Measurements from ENCODE around the gene PRKAR1B.

PRKAR1B gene

GRCh38 chr7:742791-743190 is 15.7 kb upstream of the PRKAR1B start:
- no peaks in the 10 kb centered on the region for H3K9me3 ChIP-seq
- no peak overlapping the region for H3K27ac ChIP-seq
- H3K4me2 ChIP-seq, result no peak overlapping the region
- no peak overlapping the region for H3K9ac ChIP-seq
- no peaks in the 10 kb centered on the region for H3K27me3 ChIP-seq
- no peak overlapping the region for H3K4me3 ChIP-seq
- peaks cover 73% of the 10 kb centered on the region for H3K36me3 ChIP-seq
- no peaks in the 10 kb centered on the region for H3K4me1 ChIP-seq
- TF ChIP-seq Cebpa-rat (IDR thresholded peaks at IDR 0.05), result no peak
- peaks cover 38% of the 10 kb centered on the region for H4K20me1 ChIP-seq

DNA sequence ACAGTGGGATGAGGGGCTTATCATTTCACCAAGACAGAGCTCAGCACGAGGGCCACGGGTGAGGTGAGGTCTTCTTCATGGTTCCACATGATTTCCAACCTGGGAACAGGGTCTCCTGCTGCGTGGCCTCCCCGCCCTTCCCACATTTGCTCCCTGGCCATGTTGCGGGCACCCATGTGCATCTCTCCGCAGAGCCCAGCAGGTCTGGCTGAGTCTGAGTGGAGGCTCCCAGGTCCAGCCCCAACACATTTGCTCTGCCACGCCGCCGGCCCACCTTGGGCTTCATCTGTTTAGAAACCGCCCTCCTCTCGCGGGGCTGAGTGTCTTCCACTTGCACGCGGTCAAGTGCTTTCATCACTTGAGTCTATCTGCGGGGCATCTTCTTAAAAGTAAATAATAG is 14.8 kb upstream of the PRKAR1B start:
- Histone ChIP-seq H3K27me3 (no peaks in the 10 kb centered on the region), H4K20me1 (peaks cover 42% of the 10 kb centered on the region), H3K9ac (no peak overlapping the region), H3K4me3 (no peak overlapping the region), H3K36me3 (peaks cover 72% of the 10 kb centered on the region), H3K9me3 (no peaks in the 10 kb centered on the region), H3K4me1 (peaks cover 1% of the 10 kb centered on the region), H3K27ac (no peak overlapping the region), H3K4me2 (no peak overlapping the region)
- no peak for TF ChIP-seq Cebpa-rat (IDR thresholded peaks at IDR 0.05)

- Histone ChIP-seq H3K27ac (no peak overlapping the region), H4K20me1 (peaks cover 44% of the 10 kb centered on the region), H3K4me3 (no peak overlapping the region), H3K27me3 (no peaks in the 10 kb centered on the region), H3K36me3 (peaks cover 70% of the 10 kb centered on the region), H3K9ac (no peak overlapping the region), H3K4me2 (no peak overlapping the region), H3K4me1 (peaks cover 8% of the 10 kb centered on the region), H3K9me3 (no peaks in the 10 kb centered on the region)
- TF ChIP-seq Cebpa-rat (IDR thresholded peaks at IDR 0.05), result no peak
These were observed 14.2 kb upstream of the PRKAR1B start for GRCh38 chr7:741191-741671.

GRCh38 chr7:739983-740942 is 13.2 kb upstream of the PRKAR1B start:
- Histone ChIP-seq H4K20me1 (peaks cover 46% of the 10 kb centered on the region), H3K9me3 (peaks cover 5% of the 10 kb centered on the region), H3K36me3 (peaks cover 69% of the 10 kb centered on the region), H3K9ac (no peak overlapping the region), H3K27me3 (no peaks in the 10 kb centered on the region), H3K4me3 (no peak overlapping the region), H3K27ac (no peak overlapping the region; the same call in 1 of the 2 replicates), H3K4me1 (peaks cover 9% of the 10 kb centered on the region), H3K4me2 (no peak overlapping the region)
- TF ChIP-seq Cebpa-rat (IDR thresholded peaks at IDR 0.05), result no peak

DNA sequence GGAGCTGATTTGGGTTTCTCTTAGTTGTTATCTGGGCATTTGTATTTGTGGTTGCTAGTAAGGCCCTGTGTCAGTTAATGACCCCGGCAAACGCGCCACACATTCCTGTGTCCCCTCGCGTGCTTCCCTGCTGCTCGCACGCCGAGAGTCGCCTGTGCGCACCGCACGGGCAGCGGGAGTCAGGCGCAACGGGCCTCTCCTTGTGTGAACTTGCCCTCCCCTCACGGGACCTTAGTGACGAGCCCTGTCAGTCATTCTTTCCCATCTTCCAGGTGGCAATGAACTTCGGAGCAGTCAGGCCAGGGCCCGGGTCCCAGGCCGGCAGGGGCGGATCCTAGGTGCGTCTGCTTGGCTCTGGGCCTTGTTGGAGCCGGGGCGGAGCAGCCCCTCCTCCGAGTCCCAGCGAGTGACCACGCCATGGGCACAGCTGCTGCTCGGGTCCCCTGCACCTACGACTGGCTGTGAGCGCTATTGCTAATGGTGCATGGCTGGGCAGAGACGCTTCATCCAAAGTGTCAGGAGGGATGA is 12.4 kb upstream of the PRKAR1B start:
- peaks cover 69% of the 10 kb centered on the region for H3K36me3 ChIP-seq
- no peak overlapping the region for H3K4me3 ChIP-seq
- H3K9me3 ChIP-seq, result peaks cover 13% of the 10 kb centered on the region
- TF ChIP-seq Cebpa-rat (IDR thresholded peaks at IDR 0.05), result no peak
- H3K4me1 ChIP-seq, result peaks cover 9% of the 10 kb centered on the region
- no peaks in the 10 kb centered on the region for H3K27me3 ChIP-seq
- H4K20me1 ChIP-seq, result peaks cover 46% of the 10 kb centered on the region
- no peak overlapping the region; the same call in 1 of the 2 replicates for H3K27ac ChIP-seq
- H3K4me2 ChIP-seq, result no peak overlapping the region
- no peak overlapping the region for H3K9ac ChIP-seq

DNA sequence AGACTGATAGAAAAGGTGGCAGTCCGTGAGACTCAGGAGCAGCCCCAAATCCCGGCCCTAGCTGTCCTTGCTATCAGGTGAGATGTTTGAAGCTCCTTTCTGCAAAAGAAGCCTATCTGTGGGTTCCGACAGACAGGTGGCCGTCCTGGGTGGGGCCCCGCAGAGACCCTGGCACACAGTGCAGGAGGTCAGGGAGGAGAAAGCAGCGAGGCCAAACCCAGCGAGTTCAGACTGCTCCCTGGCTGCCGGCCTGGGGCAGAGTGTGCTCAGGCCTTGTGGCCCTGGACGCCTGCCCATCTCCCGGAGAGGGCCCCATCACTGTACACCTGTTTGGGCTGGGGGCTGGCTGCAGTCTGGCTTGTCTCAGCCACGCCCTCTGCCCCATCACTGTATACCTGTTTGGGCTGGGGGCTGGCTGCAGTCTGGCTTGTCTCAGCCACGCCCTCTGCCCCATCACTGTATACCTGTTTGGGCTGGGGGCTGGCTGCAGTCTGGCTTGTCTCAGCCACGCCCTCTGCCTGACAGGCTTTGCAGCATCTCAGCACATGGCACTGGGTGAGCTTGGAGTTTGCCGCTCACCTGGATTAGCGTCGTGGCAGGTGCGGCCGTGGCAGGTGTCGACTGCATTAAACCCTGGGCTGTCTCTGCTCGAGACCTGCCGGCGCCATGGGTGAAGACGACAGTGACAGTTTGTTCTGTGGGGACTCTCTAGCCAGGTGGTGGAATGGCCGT is 11.8 kb upstream of the PRKAR1B start:
- peaks cover 74% of the 10 kb centered on the region for H3K36me3 ChIP-seq
- peaks cover 9% of the 10 kb centered on the region for H3K4me1 ChIP-seq
- H3K4me2 ChIP-seq, result no peak overlapping the region
- H3K27ac ChIP-seq, result no peak overlapping the region
- peaks cover 46% of the 10 kb centered on the region for H4K20me1 ChIP-seq
- H3K9me3 ChIP-seq, result peaks cover 19% of the 10 kb centered on the region
- no peak for TF ChIP-seq Cebpa-rat (IDR thresholded peaks at IDR 0.05)
- H3K27me3 ChIP-seq, result no peaks in the 10 kb centered on the region
- H3K9ac ChIP-seq, result no peak overlapping the region
- no peak overlapping the region for H3K4me3 ChIP-seq

DNA sequence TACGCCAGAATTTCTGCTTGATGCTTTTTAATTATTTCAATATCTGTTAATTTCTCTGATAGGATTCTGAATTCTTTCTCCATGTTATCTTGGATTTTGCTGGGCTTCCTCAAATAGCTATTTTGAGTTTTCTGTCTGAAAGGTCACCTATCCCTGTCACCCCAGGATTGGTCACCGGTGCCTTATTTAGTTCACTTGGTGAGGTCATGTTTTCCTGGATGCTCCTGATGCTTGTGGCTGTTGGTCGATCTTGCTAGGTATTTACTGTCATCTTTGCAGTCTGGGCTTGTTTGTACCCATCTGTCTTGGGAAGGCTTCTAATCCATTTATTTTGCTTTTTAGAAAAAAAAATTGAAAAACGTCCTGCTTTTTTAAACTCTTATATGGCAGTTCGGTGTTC is 11.2 kb upstream of the PRKAR1B start:
- Histone ChIP-seq H4K20me1 (peaks cover 49% of the 10 kb centered on the region), H3K4me2 (no peak overlapping the region), H3K9ac (no peak overlapping the region), H3K9me3 (peaks cover 25% of the 10 kb centered on the region), H3K4me1 (peaks cover 9% of the 10 kb centered on the region), H3K27me3 (no peaks in the 10 kb centered on the region), H3K27ac (no peak overlapping the region), H3K36me3 (peaks cover 77% of the 10 kb centered on the region), H3K4me3 (no peak overlapping the region)
- TF ChIP-seq Cebpa-rat (IDR thresholded peaks at IDR 0.05), result no peak

DNA sequence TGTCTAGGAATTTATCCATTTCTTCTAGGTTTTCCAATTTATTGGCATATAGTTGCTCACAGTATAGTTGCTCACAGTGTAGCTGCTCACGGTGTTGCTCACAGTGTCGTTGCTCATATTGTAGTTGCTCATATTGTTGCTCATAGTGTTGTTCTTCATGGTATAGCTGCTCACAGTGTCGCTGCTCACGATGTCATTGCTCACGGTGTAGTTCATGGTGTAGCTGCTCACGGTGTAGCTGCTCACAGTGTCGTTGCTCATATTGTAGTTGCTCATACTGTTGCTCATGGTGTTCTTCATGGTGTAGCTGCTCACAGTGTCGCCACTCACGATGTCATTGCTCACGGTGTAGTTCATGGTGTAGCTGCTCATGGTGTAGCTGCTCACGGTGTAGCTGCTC is 7.7 kb upstream of the PRKAR1B start:
- peaks cover 73% of the 10 kb centered on the region for H4K20me1 ChIP-seq
- H3K4me1 ChIP-seq, result peaks cover 18% of the 10 kb centered on the region
- no peaks in the 10 kb centered on the region for H3K27me3 ChIP-seq
- peaks cover 26% of the 10 kb centered on the region for H3K9me3 ChIP-seq
- TF ChIP-seq Cebpa-rat (IDR thresholded peaks at IDR 0.05), result no peak
- no peak overlapping the region for H3K27ac ChIP-seq
- H3K36me3 ChIP-seq, result peaks cover 79% of the 10 kb centered on the region
- H3K4me3 ChIP-seq, result peak overlapping the region; percentile 25; the same call in 1 of the 2 replicates
- no peak overlapping the region for H3K4me2 ChIP-seq
- H3K9ac ChIP-seq, result no peak overlapping the region

- no peaks in the 10 kb centered on the region for H3K27me3 ChIP-seq
- H4K20me1 ChIP-seq, result peaks cover 73% of the 10 kb centered on the region
- peaks cover 18% of the 10 kb centered on the region for H3K4me1 ChIP-seq
- no peak for TF ChIP-seq Cebpa-rat (IDR thresholded peaks at IDR 0.05)
- H3K9me3 ChIP-seq, result peaks cover 26% of the 10 kb centered on the region
- H3K9ac ChIP-seq, result no peak overlapping the region
- H3K27ac ChIP-seq, result no peak overlapping the region
- H3K4me2 ChIP-seq, result no peak overlapping the region
- peaks cover 79% of the 10 kb centered on the region for H3K36me3 ChIP-seq
- H3K4me3 ChIP-seq, result no peak overlapping the region
These were observed 7.1 kb upstream of the PRKAR1B start for GRCh38 chr7:734214-734613.

All from BLaER1 (cell line).